ENCODE measurements around the gene TM4SF5. TPM values are rescaled to one million over a fixed set of nuclear protein-coding genes. Genes with fewer than 3 reads are reported as not detected.
A peak's percentile ranks its signal among the peaks of the same experiment; 100 is the strongest.

TM4SF5 gene
- total RNA-seq, 4 donors from 2014 or later, result not detected

GRCh38 chr17:4764595-4764994 lies 7.1 kb upstream of the TM4SF5 start:
- Histone ChIP-seq H3K36me3 (no peaks in the 10 kb centered on the region), H3K9me3 (no peaks in the 10 kb centered on the region), H3K4me1 (no peaks in the 10 kb centered on the region), H3K4me3 (no peak overlapping the region), H3K27me3 (no peaks in the 10 kb centered on the region), H3K27ac (peak overlapping the region in 2 of 4 donors; percentile 60 to 71)
- DNase-seq (ENCODE audit: low spot score in 2 of 2), result no peak
- WGBS, 2 donors, result 64 to 73% methylated on average over 3 of the region's 3 CpGs
- TF ChIP-seq POLR2A (IDR thresholded peaks at IDR 0.05), result peak in 1 of 2 donors; percentile 18
- no peak for TF ChIP-seq CTCF (IDR thresholded peaks at IDR 0.05)
- peak; percentile 47 to 74 for TF ChIP-seq EP300 (IDR thresholded peaks at IDR 0.05)

GRCh38 chr17:4766201-4766600 lies 5.5 kb upstream of the TM4SF5 start:
- Histone ChIP-seq H3K4me1 (no peaks in the 10 kb centered on the region), H3K9me3 (no peaks in the 10 kb centered on the region), H3K27ac (peak overlapping the region in 3 of 4 donors; percentile 44 to 72 (median 60)), H3K4me3 (no peak overlapping the region), H3K36me3 (no peaks in the 10 kb centered on the region), H3K27me3 (no peaks in the 10 kb centered on the region)
- TF ChIP-seq CTCF (IDR thresholded peaks at IDR 0.05) (no peak), EP300 (IDR thresholded peaks at IDR 0.05) (peak in 1 of 2 donors; percentile 24)
- DNase-seq (ENCODE audit: low spot score in 2 of 2), result no peak
- 75 to 81% methylated on average over 3 of the region's 3 CpGs for WGBS, 2 donors

- 78 to 80% methylated on average over 9 of the region's 9 CpGs for WGBS, 2 donors
- H3K4me1 ChIP-seq, result no peaks in the 10 kb centered on the region
- peak overlapping the region in 1 of 4 donors; percentile 72 for H3K27ac ChIP-seq
- no peak for DNase-seq (ENCODE audit: low spot score in 2 of 2)
- H3K4me3 ChIP-seq, result no peak overlapping the region
- TF ChIP-seq EP300 (IDR thresholded peaks at IDR 0.05) (no peak), CTCF (IDR thresholded peaks at IDR 0.05) (no peak), POLR2A (IDR thresholded peaks at IDR 0.05) (no peak)
- no peaks in the 10 kb centered on the region for H3K36me3 ChIP-seq
- no peaks in the 10 kb centered on the region for H3K9me3 ChIP-seq
- H3K27me3 ChIP-seq, result peaks cover 0 to under 1% of the 10 kb centered on the region in 2 donors
Observed at GRCh38 chr17:4766723-4767122, 5.0 kb upstream of the TM4SF5 start.

GRCh38 chr17:4768298-4768697 lies 3.4 kb upstream of the TM4SF5 start:
- Histone ChIP-seq H3K27ac (peak overlapping the region in 1 of 4 donors; percentile 8), H3K27me3 (peaks cover 0 to 12% of the 10 kb centered on the region in 2 donors), H3K9me3 (no peaks in the 10 kb centered on the region), H3K4me3 (no peak overlapping the region), H3K4me1 (no peaks in the 10 kb centered on the region), H3K36me3 (no peaks in the 10 kb centered on the region)
- no peak for DNase-seq (ENCODE audit: low spot score in 2 of 2)
- TF ChIP-seq CTCF (IDR thresholded peaks at IDR 0.05), result no peak
- no peak for TF ChIP-seq POLR2A (IDR thresholded peaks at IDR 0.05)
- TF ChIP-seq EP300 (IDR thresholded peaks at IDR 0.05), result no peak
- 77 to 85% methylated on average over 6 of the region's 6 CpGs for WGBS, 2 donors

- H3K27me3 ChIP-seq, result peaks cover 0 to 12% of the 10 kb centered on the region in 2 donors
- DNase-seq (ENCODE audit: low spot score in 2 of 2), result no peak
- no peak overlapping the region for H3K4me3 ChIP-seq
- no peaks in the 10 kb centered on the region for H3K9me3 ChIP-seq
- no peak for TF ChIP-seq EP300 (IDR thresholded peaks at IDR 0.05)
- 91 to 92% methylated on average over 2 of the region's 2 CpGs for WGBS, 2 donors
- no peaks in the 10 kb centered on the region for H3K36me3 ChIP-seq
- H3K27ac ChIP-seq, result no peak overlapping the region
- H3K4me1 ChIP-seq, result no peaks in the 10 kb centered on the region
Observed at GRCh38 chr17:4769628-4770027, 2.1 kb upstream of the TM4SF5 start.

- Histone ChIP-seq H3K4me3 (no peak overlapping the region), H3K9me3 (no peaks in the 10 kb centered on the region), H3K27me3 (peaks cover 0 to 12% of the 10 kb centered on the region in 2 donors), H3K4me1 (no peaks in the 10 kb centered on the region), H3K36me3 (no peaks in the 10 kb centered on the region), H3K27ac (peak overlapping the region in 1 of 4 donors; percentile 10)
- no peak for TF ChIP-seq POLR2A (IDR thresholded peaks at IDR 0.05)
- no peak for TF ChIP-seq EP300 (IDR thresholded peaks at IDR 0.05)
- TF ChIP-seq CTCF (IDR thresholded peaks at IDR 0.05), result no peak
- DNase-seq (ENCODE audit: low spot score in 2 of 2), result no peak
- WGBS, 2 donors, result 60 to 63% methylated on average over 10 of the region's 10 CpGs
Observed at GRCh38 chr17:4772235-4772613, 538 bp downstream of the TM4SF5 start.

Measured in tibial nerve (tissue), 4 donors.